Activated naive CD4-positive, alpha-beta T cell treated with anti-CD3 and anti-CD28 coated beads, Interleukin-2, amount 10 ng/mL, durations not matched to agents 7 days and 5 days (primary cell): Measurements from ENCODE around the gene TESK1.

Experiments
- CTCF ChIA-PET: fragments of 350-600 bp; sonication (Branson Sonifier 250); formaldehyde crosslinking; loops from one replicate; lab custom pipeline; 2021; ENCODE audit warnings: antibody characterized with exemption; lab: Charles Lee
- DNase-seq: peaks from one replicate; pipeline ENCODE4 v3.0.0-alpha.2; 2020
- H3K27ac Mint-ChIP-seq: one replicate; pipeline ENCODE4 v1.8.0; 2021; ENCODE audit warnings: mild to moderate bottlenecking, moderate library complexity, mixed read lengths
- H3K27me3 Mint-ChIP-seq: one replicate; pipeline ENCODE4 v1.8.0; 2021; ENCODE audit warnings: mild to moderate bottlenecking, mixed read lengths
- H3K36me3 Mint-ChIP-seq: one replicate; pipeline ENCODE4 v1.8.0; 2021; ENCODE audit warnings: mixed read lengths
- H3K4me1 Mint-ChIP-seq: one replicate; pipeline ENCODE4 v1.8.0; 2021; ENCODE audit warnings: mixed read lengths
- H3K4me3 Mint-ChIP-seq: one replicate; pipeline ENCODE4 v1.8.0; 2021; ENCODE audit warnings: mild to moderate bottlenecking, moderate library complexity, mixed read lengths
- H3K9me3 Mint-ChIP-seq: one replicate; pipeline ENCODE4 v1.8.0; 2021; ENCODE audit warnings: mixed read lengths

Gene TESK1

DNA sequence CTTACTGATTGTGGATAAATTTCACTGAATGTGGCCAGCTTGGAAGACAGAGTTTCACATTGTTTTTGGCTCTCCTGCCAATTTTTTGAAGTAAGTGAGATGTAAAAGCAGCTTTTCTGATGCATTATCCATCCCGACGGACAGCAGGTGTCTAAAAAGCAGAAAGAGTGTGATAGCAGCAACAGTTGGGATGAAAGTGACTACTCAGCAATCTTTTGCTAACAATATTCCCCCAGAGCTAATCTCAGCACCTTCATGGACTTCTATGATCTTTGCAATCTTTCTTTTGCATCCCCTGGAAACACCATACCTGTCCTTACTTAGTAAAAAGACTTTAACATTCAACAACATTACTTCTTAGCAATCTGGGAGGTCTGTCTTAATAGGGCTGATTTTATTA lies 7.8 kb downstream of the TESK1 start:
- H3K4me3 Mint-ChIP-seq: no peak overlapping the region
- H3K4me1 Mint-ChIP-seq: peaks cover 26% of the 10 kb centered on the region
- CTCF ChIA-PET: interaction anchor here (0.8 to 6.2 kb wide), 7 partner anchors 17 to 166 kb away, joined by 3 to 41 read pairs (median 11); partner anchors contain the start of genes ARHGEF39, CCDC107, RMRP and SIT1

GRCh38 chr9:35615981-35616680 lies 11.1 kb downstream of the TESK1 start:
- H3K27ac Mint-ChIP-seq: peak overlapping the region; percentile 50
- H3K4me3 Mint-ChIP-seq: peak overlapping the region; percentile 80
- peaks cover 27% of the 10 kb centered on the region for H3K27me3 Mint-ChIP-seq
- CTCF ChIA-PET: interaction anchor here (0.7 to 7.0 kb wide), 19 partner anchors 8 to 115 kb away, joined by 3 to 81 read pairs (median 5); partner anchors contain the start of genes ARHGEF39, CCDC107, RMRP and SIT1
- no peaks in the 10 kb centered on the region for H3K36me3 Mint-ChIP-seq
- no peaks in the 10 kb centered on the region for H3K9me3 Mint-ChIP-seq
- peaks cover 52% of the 10 kb centered on the region for H3K4me1 Mint-ChIP-seq
- no peak for DNase-seq

More for the DNA sequence above, 7.8 kb downstream of the TESK1 start:
- H3K27ac Mint-ChIP-seq: no peak overlapping the region
- H3K9me3 Mint-ChIP-seq: no peaks in the 10 kb centered on the region
- DNase-seq: no peak
- H3K36me3 Mint-ChIP-seq: peaks cover 11% of the 10 kb centered on the region
- peaks cover 27% of the 10 kb centered on the region for H3K27me3 Mint-ChIP-seq

GRCh38 chr9:35616681-35617459 lies 11.8 kb downstream of the TESK1 start:
- Mint-ChIP-seq H3K4me3 (peak overlapping the region; percentile 80), H3K4me1 (peaks cover 49% of the 10 kb centered on the region), H3K9me3 (no peaks in the 10 kb centered on the region), H3K36me3 (no peaks in the 10 kb centered on the region), H3K27me3 (peaks cover 27% of the 10 kb centered on the region), H3K27ac (peak overlapping the region; percentile 79)
- DNase-seq: peak; percentile 79
- CTCF ChIA-PET: interaction anchor here (0.7 to 7.0 kb wide), 20 partner anchors 8 to 131 kb away, joined by 3 to 81 read pairs (median 4); partner anchors contain the start of genes ARHGEF39, CCDC107, CREB3 and RMRP

- H3K4me1 Mint-ChIP-seq: peaks cover 49% of the 10 kb centered on the region
- no peaks in the 10 kb centered on the region for H3K9me3 Mint-ChIP-seq
- peaks cover 27% of the 10 kb centered on the region for H3K27me3 Mint-ChIP-seq
Measured at GRCh38 chr9:35617548-35617947, 12.5 kb downstream of the TESK1 start.

GRCh38 chr9:35618325-35618727 lies 13.3 kb downstream of the TESK1 start, which contains the start of gene CD72:
Gene CD72 (minus strand): TSS chr9:35618413. CDS start chr9:35618303, 110 bp downstream.
- CTCF ChIA-PET: interaction anchor here (0.7 to 7.0 kb wide), 5 partner anchors 29 to 110 kb away, joined by 3 to 81 read pairs (median 11); partner anchors contain the start of genes CCDC107, RMRP and SIT1
- peak within 1 kb of the TSS; percentile 79 for H3K27ac Mint-ChIP-seq
- H3K27me3 Mint-ChIP-seq: peaks cover 25% of the 10 kb centered on the region
- H3K4me3 Mint-ChIP-seq: peak within 1 kb of the TSS; percentile 80
- H3K4me1 Mint-ChIP-seq: peaks cover 49% of the 10 kb centered on the region
- no peak for DNase-seq
- no peaks in the 10 kb centered on the region for H3K36me3 Mint-ChIP-seq
- no peaks in the 10 kb centered on the region for H3K9me3 Mint-ChIP-seq

More at GRCh38 chr9:35617548-35617947, 12.5 kb downstream of the TESK1 start:
- Mint-ChIP-seq H3K27ac (peak overlapping the region; percentile 79), H3K36me3 (no peaks in the 10 kb centered on the region), H3K4me3 (peak overlapping the region; percentile 80)
- CTCF ChIA-PET: interaction anchor here (0.7 to 7.0 kb wide), 13 partner anchors 8 to 131 kb away, joined by 3 to 81 read pairs (median 11); partner anchors contain the start of genes ARHGEF39, CCDC107, CREB3 and RMRP
- no peak for DNase-seq

GRCh38 chr9:35618854-35619799 lies 14.1 kb downstream of the TESK1 start:
- peak overlapping the region; percentile 33 for H3K4me3 Mint-ChIP-seq
- H3K36me3 Mint-ChIP-seq: no peaks in the 10 kb centered on the region
- H3K9me3 Mint-ChIP-seq: no peaks in the 10 kb centered on the region
- peak overlapping the region; percentile 77 for H3K27ac Mint-ChIP-seq
- H3K27me3 Mint-ChIP-seq: peaks cover 17% of the 10 kb centered on the region
- DNase-seq: peak; percentile 61
- H3K4me1 Mint-ChIP-seq: peaks cover 49% of the 10 kb centered on the region
- CTCF ChIA-PET: interaction anchor here (0.6 to 7.0 kb wide), 9 partner anchors 8 to 135 kb away, joined by 3 to 81 read pairs (median 4); partner anchors contain the start of genes MSMP and SIT1

DNA sequence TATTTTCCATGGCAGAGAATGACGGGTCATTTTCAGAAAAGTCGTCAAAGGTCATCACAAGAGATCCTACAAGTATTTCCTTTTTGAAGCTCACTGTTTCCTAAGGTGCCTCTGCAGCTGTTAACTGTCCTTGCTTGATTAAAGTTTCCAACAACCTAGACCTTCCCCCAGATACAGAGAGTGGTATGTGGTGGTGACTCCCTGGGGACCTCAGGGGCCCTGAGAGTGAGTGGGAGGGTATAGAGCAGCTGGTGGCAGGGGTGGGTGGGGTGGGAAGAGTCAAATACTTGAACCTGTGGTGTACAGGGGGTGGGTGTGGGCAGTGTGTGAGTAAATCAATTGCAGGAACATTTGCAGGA lies 14.7 kb downstream of the TESK1 start:
- no peak for DNase-seq
- H3K4me3 Mint-ChIP-seq: no peak overlapping the region
- peak overlapping the region; percentile 77 for H3K27ac Mint-ChIP-seq
- peaks cover 12% of the 10 kb centered on the region for H3K27me3 Mint-ChIP-seq
- H3K36me3 Mint-ChIP-seq: no peaks in the 10 kb centered on the region
- CTCF ChIA-PET: interaction anchor here (0.6 to 7.0 kb wide), 8 partner anchors 9 to 135 kb away, joined by 3 to 81 read pairs (median 4); partner anchors contain the start of genes MSMP and SIT1
- H3K9me3 Mint-ChIP-seq: no peaks in the 10 kb centered on the region
- peaks cover 49% of the 10 kb centered on the region for H3K4me1 Mint-ChIP-seq

DNA sequence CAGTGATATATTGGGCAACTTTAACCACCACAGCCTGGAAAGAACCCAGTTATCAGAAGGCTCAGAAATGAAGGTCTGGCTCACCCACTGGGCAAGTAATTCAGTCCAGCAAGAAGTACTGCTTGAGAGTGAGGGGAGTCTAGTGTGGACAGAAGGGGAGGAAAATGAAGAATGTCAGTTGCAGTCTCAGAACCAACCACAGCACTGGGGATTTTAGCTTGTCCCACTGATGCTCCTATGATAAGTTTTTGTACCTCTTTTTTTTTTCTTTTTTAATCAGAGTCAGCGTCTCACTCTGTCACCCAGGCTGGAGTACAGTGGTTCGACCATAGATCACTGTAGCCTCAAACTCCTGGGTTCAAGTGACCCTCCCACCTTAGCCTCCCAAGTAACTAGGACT lies 22.5 kb downstream of the TESK1 start:
- no peaks in the 10 kb centered on the region for H3K36me3 Mint-ChIP-seq
- no peaks in the 10 kb centered on the region for H3K9me3 Mint-ChIP-seq
- DNase-seq: no peak
- no peak overlapping the region for H3K4me3 Mint-ChIP-seq
- peaks cover 4% of the 10 kb centered on the region for H3K27me3 Mint-ChIP-seq
- CTCF ChIA-PET: interaction anchor here (0.8 kb wide), 1 partner anchor 11 kb away, joined by 3 read pairs; no protein-coding TSS in a partner anchor
- no peak overlapping the region for H3K27ac Mint-ChIP-seq
- no peaks in the 10 kb centered on the region for H3K4me1 Mint-ChIP-seq

- Mint-ChIP-seq H3K4me1 (no peaks in the 10 kb centered on the region), H3K36me3 (no peaks in the 10 kb centered on the region), H3K27me3 (peaks cover 4% of the 10 kb centered on the region), H3K9me3 (no peaks in the 10 kb centered on the region), H3K27ac (no peak overlapping the region), H3K4me3 (no peak overlapping the region)
- CTCF ChIA-PET: interaction anchor here (0.6 to 3.3 kb wide), 8 partner anchors 12 to 68 kb away, joined by 3 to 12 read pairs (median 4); no protein-coding TSS in a partner anchor
- no peak for DNase-seq
Measured at GRCh38 chr9:35628389-35628991, 23.4 kb downstream of the TESK1 start.

GRCh38 chr9:35629597-35629996 lies 24.5 kb downstream of the TESK1 start:
- no peaks in the 10 kb centered on the region for H3K36me3 Mint-ChIP-seq

GRCh38 chr9:35635730-35636129 lies 30.7 kb downstream of the TESK1 start:
- Mint-ChIP-seq H3K9me3 (peaks cover 4% of the 10 kb centered on the region), H3K27me3 (no peaks in the 10 kb centered on the region), H3K4me3 (no peak overlapping the region), H3K36me3 (peaks cover 7% of the 10 kb centered on the region), H3K27ac (no peak overlapping the region), H3K4me1 (peaks cover 48% of the 10 kb centered on the region)
- DNase-seq: no peak
- CTCF ChIA-PET: interaction anchor here (0.9 to 1.8 kb wide), 4 partner anchors 11 to 60 kb away, joined by 3 to 5 read pairs (median 4); no protein-coding TSS in a partner anchor

More at GRCh38 chr9:35629597-35629996, 24.5 kb downstream of the TESK1 start:
- Mint-ChIP-seq H3K9me3 (no peaks in the 10 kb centered on the region), H3K4me1 (no peaks in the 10 kb centered on the region), H3K27me3 (peaks cover 4% of the 10 kb centered on the region), H3K4me3 (no peak overlapping the region), H3K27ac (no peak overlapping the region)
- CTCF ChIA-PET: interaction anchor here (0.9 to 3.3 kb wide), 6 partner anchors 9 to 67 kb away, joined by 3 to 12 read pairs (median 5); no protein-coding TSS in a partner anchor
- DNase-seq: no peak

DNA sequence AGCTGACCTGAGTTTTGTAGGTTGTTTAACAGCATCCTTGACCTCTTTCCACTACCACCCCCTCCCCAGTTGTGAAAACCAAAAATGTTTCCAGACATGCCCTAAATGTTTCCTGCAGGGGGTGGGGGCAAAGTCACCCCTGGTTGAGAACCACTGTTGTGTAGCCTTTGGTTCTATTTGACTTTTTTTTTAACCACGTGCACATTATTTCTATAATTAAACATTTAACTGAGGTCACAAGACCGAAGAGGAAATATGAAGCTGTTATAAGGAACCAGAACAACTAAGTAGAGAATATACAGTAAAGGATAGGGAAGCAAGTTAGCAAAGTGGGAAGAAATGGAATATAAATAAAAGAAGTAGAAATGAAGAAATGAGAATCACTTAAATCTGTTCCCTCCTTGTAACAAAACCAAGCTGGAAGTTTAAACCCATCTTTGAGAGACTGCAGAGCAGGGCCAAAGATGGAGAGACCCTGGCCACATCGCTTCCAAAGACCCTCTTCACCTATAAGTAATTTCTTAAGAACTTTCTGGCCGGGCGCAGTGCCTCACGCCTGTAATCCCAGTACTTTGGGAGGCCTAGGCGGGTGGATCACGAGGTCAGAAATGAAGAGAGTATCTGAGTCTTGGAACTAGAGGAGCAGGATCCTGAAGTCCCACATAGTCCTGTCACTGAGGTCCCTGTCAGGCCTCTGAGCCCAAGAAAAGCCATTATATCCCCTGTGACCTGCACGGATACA lies 31.2 kb downstream of the TESK1 start:
- Mint-ChIP-seq H3K4me1 (peaks cover 53% of the 10 kb centered on the region), H3K27ac (no peak overlapping the region), H3K4me3 (no peak overlapping the region), H3K36me3 (peaks cover 12% of the 10 kb centered on the region), H3K9me3 (peaks cover 4% of the 10 kb centered on the region), H3K27me3 (no peaks in the 10 kb centered on the region)
- CTCF ChIA-PET: interaction anchor here (1.0 to 1.8 kb wide), 3 partner anchors 20 to 60 kb away, joined by 3 to 5 read pairs (median 3); no protein-coding TSS in a partner anchor
- no peak for DNase-seq
